GM12878 (cell line): ENCODE results near the gene LMO7. TPM values are rescaled to one million over a fixed set of nuclear protein-coding genes. Genes with fewer than 3 reads are reported as not detected.
"Not testable (repeated sequence)": the region's sequence is repeated elsewhere in the genome, so short reads cannot be mapped to it uniquely, and the experiment has no call there.

Source experiments
- ATAC-seq: fragments of 200-7000 bp; cut with Tn5 transposase; 3 replicates; pipeline ENCODE4 v1.9.1; 2020; ENCODE audit warnings: mild to moderate bottlenecking, moderate library complexity
- BruUV-seq: library from RNA; stranded (reverse); fragments of 400-500 nt; replicated peaks from 2 replicates; lab custom pipeline; 2021; lab: Mats Ljungman, UMichigan
- CTCF ChIA-PET: fragments of 300-600 bp; sonication (Branson Sonifier 250); formaldehyde crosslinking; extraction: SDS; loops from one replicate; lab custom pipeline; 2021; ENCODE audit warnings: inconsistent platforms; lab: Yijun Ruan, JAX
- POLR2A ChIA-PET: fragments of 350-600 bp; formaldehyde crosslinking; extraction: SDS; loops from one replicate; lab custom pipeline; 2021; ENCODE audit warnings: inconsistent platforms; lab: Charles Lee
- RAD21 ChIA-PET: fragments of 300-600 bp; sonication (Branson Sonifier 250); formaldehyde crosslinking; loops from one replicate; lab custom pipeline; 2023; ENCODE audit warnings: antibody characterized with exemption; ENCODE audit not compliant: unreplicated experiment; lab: Charles Lee
- SMC1A ChIA-PET: fragments of 300-600 bp; sonication (Branson Sonifier 250); formaldehyde crosslinking; loops from one replicate; lab custom pipeline; 2023; ENCODE audit not compliant: unreplicated experiment, uncharacterized antibody; lab: Charles Lee
- DNase-seq: peaks from one replicate; pipeline ENCODE4 v3.0.0-alpha.2; 2011; ENCODE audit warnings: low read depth, low spot score
- FAIRE-seq: peaks from 3 replicates; lab custom pipeline; 2011; peaks lifted over from hg19 to GRCh38; lab: Jason Lieb, UNC
- H2AFZ ChIP-seq: 2 replicates; pipeline ENCODE4 v1.6.0; 2011; ENCODE audit warnings: low read depth, low read length, control low read depth; ENCODE audit not compliant: control insufficient read depth
- H3K27ac ChIP-seq: 2 replicates; pipeline ENCODE4 v1.5.1; 2011; ENCODE audit warnings: control low read depth; ENCODE audit not compliant: control insufficient read depth, insufficient read depth
- H3K27me3 ChIP-seq, 2 experiments: replicated peaks in 1 of 2; 2 replicates each; pipeline versions ENCODE4 v1.6.0 to v1.6.1; 2011; ENCODE audit warnings: low read length in 1 of 2; ENCODE audit not compliant: control insufficient read depth in 2 of 2, insufficient read depth in 2 of 2
- H3K36me3 ChIP-seq, 2 experiments: 2 replicates each; pipeline ENCODE4 v1.5.1; 2011; ENCODE audit warnings: low read length in 1 of 2; ENCODE audit not compliant: control insufficient read depth in 2 of 2, insufficient read depth in 2 of 2
- H3K4me1 ChIP-seq: 2 replicates; pipeline ENCODE4 v1.6.1; 2011; ENCODE audit warnings: mild to moderate bottlenecking, low read length, moderate library complexity, mixed read lengths; ENCODE audit not compliant: control insufficient read depth, insufficient read depth
- H3K4me2 ChIP-seq: 2 replicates; pipeline ENCODE4 v1.6.0; 2011; ENCODE audit warnings: control low read depth; ENCODE audit not compliant: control insufficient read depth, insufficient read depth
- H3K4me3 ChIP-seq: fragments of 200-600 bp; sonication (generic); 2 replicates; pipeline ENCODE4 v1.5.1; 2016
- H3K79me2 ChIP-seq: 2 replicates; pipeline ENCODE4 v1.6.0; 2011; ENCODE audit warnings: low read length; ENCODE audit not compliant: control insufficient read depth, insufficient read depth
- H3K9ac ChIP-seq: 2 replicates; pipeline ENCODE4 v1.8.0; 2011; ENCODE audit warnings: low read length, control low read depth, mixed read lengths; ENCODE audit not compliant: control insufficient read depth, insufficient read depth
- H3K9me3 ChIP-seq: replicated peaks from 3 replicates; pipeline ENCODE4 v1.5.1; 2011; ENCODE audit warnings: mild to moderate bottlenecking, low read length; ENCODE audit not compliant: control insufficient read depth, insufficient read depth
- H4K20me1 ChIP-seq: 2 replicates; pipeline ENCODE4 v1.6.0; 2011; ENCODE audit not compliant: control insufficient read depth, insufficient read depth
- CHD2 ChIP-seq: IDR thresholded peaks from 2 replicates; pipeline ENCODE4 v1.6.1; 2011; ENCODE audit warnings: low read depth, low read length, improper control_type of control experiment, borderline replicate concordance
- ESRRA ChIP-seq: IDR thresholded peaks from 2 replicates; pipeline ENCODE4 v1.6.1; 2012; ENCODE audit warnings: mild to moderate bottlenecking, low read length, improper control_type of control experiment
- ETV6 ChIP-seq, 2 experiments: fragments of 450-650 bp in 1 of 2; IDR thresholded peaks in 1 of 2; conservative IDR thresholded peaks in 1 of 2; 2 replicates each; pipeline ENCODE4 v1.6.1; 2014; ENCODE audit warnings: antibody characterized with exemption in 1 of 2, borderline replicate concordance in 1 of 2, low read depth in 1 of 2, mild to moderate bottlenecking in 1 of 2, moderate library complexity in 1 of 2
- HCFC1 ChIP-seq: fragments of 150-350 bp; IDR thresholded peaks from 2 replicates; pipeline ENCODE4 v1.6.1; 2014; ENCODE audit warnings: low read length
- SUZ12 ChIP-seq: fragments of 200-600 bp; sonication (generic); IDR thresholded peaks from one replicate; pipeline ENCODE4 v1.6.1; 2018; ENCODE audit warnings: antibody characterized with exemption, mild to moderate bottlenecking; ENCODE audit not compliant: unreplicated experiment
- YBX1 ChIP-seq: fragments of 450-650 bp; IDR thresholded peaks from 2 replicates; pipeline ENCODE4 v1.6.1; 2016; ENCODE audit warnings: antibody characterized with exemption
- WGBS: methylation state at CpG from one replicate; pipeline ENCODE4 v1.1.6; 2016; ENCODE audit warnings: low lambda C conversion rate; ENCODE audit not compliant: insufficient replicate concordance, insufficient coverage; ENCODE audit errors: missing lambda C conversion rate; 5-methylcytosine and 5-hydroxymethylcytosine counted together
- in situ Hi-C: fragments of 300-500 bp; cut with MboI; formaldehyde crosslinking; loops from 9 replicates; pipeline ENCODE4 v1.14.3; 2018; ENCODE audit warnings: mixed read lengths
- intact Hi-C: fragments of 100-400 bp; cut with micrococcal nuclease; formaldehyde crosslinking; loops from one replicate; pipeline ENCODE4 v1.14.2; 2022; ENCODE audit not compliant: unreplicated experiment
- polyA plus RNA-seq, 11 experiments: library from polyadenylated mRNA; depleted of rRNA in 4 of 11; unstranded in 6 of 11; stranded (reverse) in 5 of 11; fragments of >200 nt; fragmentation: Nextera tagmentation in 4 of 11; fragmentation: Illumina TruSeq in 1 of 11; extraction: Ambion mirVana in 4 of 11; extraction: Trizol in 1 of 11; gene quantifications; 1 replicate in 1 of 11; 2 replicates in 10 of 11; pipeline versions ENCODE4 v1.2.1 to v1.2.3, GENCODE V29; 2011 to 2016; ENCODE audit warnings: inconsistent platforms in 2 of 11, missing spikeins in 2 of 11, low read depth in 1 of 11
- total RNA-seq, 4 experiments: library from RNA; depleted of rRNA in 3 of 4; stranded (reverse); fragments of >200 nt in 3 of 4; fragmentation: Illumina TruSeq in 1 of 4; extraction: Trizol in 1 of 4; gene quantifications; 2 replicates each; pipeline versions ENCODE4 v1.2.1 to v1.2.3, GENCODE V29; 2013 to 2021

LMO7 gene
- total and polyA plus RNA-seq, 10 of the 15 experiments (the other 5 are each of a cell fraction or from before 2014, with no cell fraction given) = 8.5 to 67.8 (median 36.8) TPM

DNA sequence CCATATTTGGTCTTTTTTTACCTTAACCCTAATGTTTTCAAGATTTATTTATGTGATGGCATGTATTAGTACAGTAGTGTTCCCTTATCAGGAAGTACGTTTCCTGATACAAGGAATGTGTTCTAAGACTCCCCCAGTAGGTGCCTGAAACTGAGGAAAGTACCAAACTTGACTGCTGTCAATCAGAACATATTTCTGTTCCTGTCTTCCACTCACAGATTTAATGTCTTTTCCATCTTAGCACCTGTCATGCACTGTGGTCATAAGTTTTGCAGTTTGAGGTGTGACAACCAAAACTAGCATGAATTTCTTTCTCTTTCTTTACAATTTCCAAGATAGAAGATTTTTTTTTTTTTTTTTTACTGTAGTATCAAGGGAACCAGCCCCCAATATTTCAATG, 62.9 kb downstream of the LMO7 start (continued):
- TF ChIP-seq HCFC1 = no peak

DNA sequence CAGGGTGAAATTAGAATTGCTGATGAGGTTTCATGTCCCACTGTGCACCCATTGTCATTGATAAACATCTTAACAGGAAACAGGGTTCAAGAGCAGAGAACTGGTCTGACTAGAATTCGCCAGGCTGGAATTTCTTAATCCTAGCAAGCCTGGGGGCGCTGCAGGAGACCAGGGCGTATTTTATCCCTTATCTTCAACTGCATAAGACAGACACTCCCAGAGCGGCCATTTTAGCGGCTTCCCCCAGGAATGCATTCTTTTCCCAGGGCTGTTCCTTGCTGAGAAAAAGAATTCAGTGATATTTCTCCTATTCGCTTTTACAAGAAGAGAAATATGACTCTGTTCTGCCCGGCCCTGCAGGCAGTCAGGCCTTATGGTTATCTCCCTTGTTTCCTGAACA, 63.6 kb downstream of the LMO7 start:
- H2AFZ ChIP-seq, H3K36me3 ChIP-seq, H3K9me3 ChIP-seq, H3K79me2 ChIP-seq, H3K27me3 ChIP-seq, H3K9ac ChIP-seq, FAIRE-seq, CTCF ChIA-PET, H4K20me1 ChIP-seq, ATAC-seq, BruUV-seq, DNase-seq, H3K4me2 ChIP-seq, H3K4me3 ChIP-seq, H3K27ac ChIP-seq, H3K4me1 ChIP-seq: not testable (repeated sequence)
- WGBS = 84% methylated on average over 7 of the region's 7 CpGs
- ChIA-PET POLR2A (interaction anchor here (1.0 kb wide), 1 partner anchor 152 kb away, joined by 3 read pairs; no protein-coding TSS in a partner anchor), SMC1A (interaction anchor here (5.0 to 5.4 kb wide), 2 partner anchors 16 to 61 kb away, joined by 25 to 82 read pairs; no protein-coding TSS in a partner anchor), RAD21 (interaction anchor here (0.7 kb wide), 1 partner anchor 173 kb away, joined by 3 read pairs; no protein-coding TSS in a partner anchor)
- in situ Hi-C loops = loop anchor here (5.0 to 10.0 kb wide), 3 partner anchors 168 to 1205 kb away; no protein-coding TSS in a partner anchor
- intact Hi-C loops = loop anchor here (5.0 kb wide), 2 partner anchors 98 to 1203 kb away; no protein-coding TSS in a partner anchor

GRCh38 chr13:75700552-75700951, 64.4 kb downstream of the LMO7 start:
- FAIRE-seq (no peak), DNase-seq (no peak), ATAC-seq (no peak)
- SMC1A ChIA-PET = no interaction called here
- Histone ChIP-seq H3K36me3 (no peaks in the 10 kb centered on the region), H3K4me3 (no peak overlapping the region), H2AFZ (no peak overlapping the region), H3K9ac (no peak overlapping the region), H3K27me3 (no peaks in the 10 kb centered on the region), H3K4me1 (no peaks in the 10 kb centered on the region), H3K27ac (no peak overlapping the region), H3K79me2 (no peaks in the 10 kb centered on the region), H3K4me2 (no peak overlapping the region), H4K20me1 (no peaks in the 10 kb centered on the region), H3K9me3 (no peaks in the 10 kb centered on the region; the same call in 1 of the 3 replicates)
- intact Hi-C loops = no loop called here
- RAD21 ChIA-PET = no interaction called here
- in situ Hi-C loops = no loop called here
- BruUV-seq = no TSS peak
- POLR2A ChIA-PET = no interaction called here
- CTCF ChIA-PET = no interaction called here
- TF ChIP-seq ESRRA (no peak), YBX1 (no peak), SUZ12 (no peak), CHD2 (no peak), ETV6 (conservative IDR thresholded peaks at IDR 0.05 in 1 of 2, IDR thresholded peaks at IDR 0.05 in 1 of 2; ENCODE audit: borderline replicate concordance in 1 of 2, low read depth in 1 of 2) (no peak)
- 72% methylated on average over 2 of the region's 2 CpGs for WGBS
